Right cardiac atrium (tissue), 5 donors: ENCODE measurements around the gene BPIFA1. TPM values are rescaled to one million over a fixed set of nuclear protein-coding genes. Genes with fewer than 3 reads are reported as not detected.

Source experiments
- ATAC-seq, 2 donors: fragments of 200-7000 bp; cut with Tn5 transposase; one replicate each; pipeline versions ENCODE4 v1.8.0 to v1.9.1; 2020; ENCODE audit warnings: moderate library complexity in 2 of 2, mild to moderate bottlenecking in 1 of 2
- DNase-seq, 3 donors: peaks; one replicate each; pipeline ENCODE4 v3.0.0-alpha.2; 2020
- H3K27ac ChIP-seq: one replicate; pipeline ENCODE4 v1.5.1; 2013; ENCODE audit warnings: mild to moderate bottlenecking, low read length, control low read depth, moderate library complexity
- H3K27me3 ChIP-seq: one replicate; pipeline ENCODE4 v1.6.1; 2013; ENCODE audit not compliant: control insufficient read depth, insufficient read depth
- H3K4me1 ChIP-seq: one replicate; pipeline ENCODE4 v1.6.1; 2013; ENCODE audit warnings: low read length; ENCODE audit not compliant: control insufficient read depth, insufficient read depth
- H3K4me3 ChIP-seq: one replicate; pipeline ENCODE4 v1.5.1; 2013; ENCODE audit warnings: low read length, control low read depth
- H3K9me3 ChIP-seq: one replicate; pipeline ENCODE4 v1.6.1; 2013; ENCODE audit warnings: low read length; ENCODE audit not compliant: control insufficient read depth
- WGBS: extraction: QIAGEN DNeasy Blood & Tissue Kit; methylation state at CpG from one replicate; pipeline ENCODE4 v1.1.7; 2013; 5-methylcytosine and 5-hydroxymethylcytosine counted together
- intact Hi-C, 4 donors: fragments of 100-400 bp; cut with DNase I; formaldehyde crosslinking; loops; one replicate each; pipeline versions ENCODE4 v1.11.0 to v1.14.0; 2022 to 2023
- polyA plus RNA-seq: library from polyadenylated mRNA; stranded (reverse); fragments of 200-250 nt; gene quantifications from one replicate; pipeline ENCODE4 v1.2.3, GENCODE V29; 2013
- total RNA-seq, 4 donors: library from RNA; stranded (reverse); fragmentation: NEBNext Ultra II Directional; extraction: Animal tissue kit (Norgen Biotek cat#: 25700); gene quantifications; one replicate each; pipeline ENCODE4 v1.2.1, GENCODE V29; 2021
- donor health status: healthy with polysubstance abuse.
- donor health status: DM: no; HTN: yes; CAD: no.
- donor health status: DM: no; HTN: no; CAD: no.
- donor health status: DM: no; HTN: yes; CAD: no; lungs with severe emphysema.
- donor health status: DM: yes; HTN: yes; CAD: no.

BPIFA1 gene
- total and polyA plus RNA-seq, 5 donors, result not detected

- H3K4me1 ChIP-seq, result no peaks in the 10 kb centered on the region
- no peak overlapping the region for H3K27ac ChIP-seq
- no peaks in the 10 kb centered on the region for H3K27me3 ChIP-seq
- DNase-seq, result no peak
- no peaks in the 10 kb centered on the region for H3K9me3 ChIP-seq
- no peak for ATAC-seq
- H3K4me3 ChIP-seq, result no peak overlapping the region
- intact Hi-C loops, result no loop called here
Measured at GRCh38 chr20:33287884-33288283, 52.1 kb downstream of the BPIFA1 start.

- H3K27me3 ChIP-seq, result no peaks in the 10 kb centered on the region
- intact Hi-C loops, result loop anchor here (10.0 kb wide), 4 partner anchors 196 to 506 kb away; no protein-coding TSS in a partner anchor
- H3K4me3 ChIP-seq, result no peak overlapping the region
- no peaks in the 10 kb centered on the region for H3K4me1 ChIP-seq
- WGBS, result 93% methylated on average over 13 of the region's 13 CpGs
- no peak overlapping the region for H3K27ac ChIP-seq
- H3K9me3 ChIP-seq, result no peaks in the 10 kb centered on the region
- DNase-seq (no peak), ATAC-seq (no peak)
Measured at GRCh38 chr20:33290852-33291251, 55.1 kb downstream of the BPIFA1 start.

GRCh38 chr20:33291416-33291815 is 55.6 kb downstream of the BPIFA1 start:
- intact Hi-C loops, result loop anchor here (10.0 kb wide), 4 partner anchors 197 to 507 kb away; no protein-coding TSS in a partner anchor
- H3K27me3 ChIP-seq, result no peaks in the 10 kb centered on the region
- H3K4me3 ChIP-seq, result no peak overlapping the region
- no peaks in the 10 kb centered on the region for H3K4me1 ChIP-seq
- ATAC-seq, result no peak
- H3K27ac ChIP-seq, result no peak overlapping the region
- no peak for DNase-seq
- no peaks in the 10 kb centered on the region for H3K9me3 ChIP-seq
- WGBS, result 79% methylated on average over 8 of the region's 8 CpGs

GRCh38 chr20:33291830-33292355 is 56.1 kb downstream of the BPIFA1 start:
- no peak overlapping the region for H3K27ac ChIP-seq

More at GRCh38 chr20:33291830-33292355, 56.1 kb downstream of the BPIFA1 start:
- Histone ChIP-seq H3K4me1 (no peaks in the 10 kb centered on the region), H3K27me3 (no peaks in the 10 kb centered on the region), H3K9me3 (no peaks in the 10 kb centered on the region), H3K4me3 (no peak overlapping the region)
- 33% methylated on average over 7 of the region's 7 CpGs for WGBS
- intact Hi-C loops, result loop anchor here (10.0 kb wide), 4 partner anchors 197 to 507 kb away; no protein-coding TSS in a partner anchor
- no peak for ATAC-seq
- DNase-seq, result peak in 1 of 3 donors; percentile 63

Other genes starting within 250 kb of the BPIFA1 start
- not detected for gene SUN5, start 231.6 kb upstream of the BPIFA1 start, total RNA-seq
- gene SUN5, start 231.6 kb upstream of the BPIFA1 start, polyA plus RNA-seq, result not detected
- not detected for gene BPIFB2, start 228.3 kb upstream of the BPIFA1 start, total RNA-seq
- not detected for gene BPIFB2, start 228.3 kb upstream of the BPIFA1 start, polyA plus RNA-seq
- gene BPIFB6, start 204.3 kb upstream of the BPIFA1 start, total RNA-seq, result not detected
- gene BPIFB6, start 204.3 kb upstream of the BPIFA1 start, polyA plus RNA-seq, result not detected
- gene BPIFB3, start 182.1 kb upstream of the BPIFA1 start, total RNA-seq, result not detected
- not detected for gene BPIFB3, start 182.1 kb upstream of the BPIFA1 start, polyA plus RNA-seq
- gene BPIFB4, start 156.4 kb upstream of the BPIFA1 start, total RNA-seq, result under 1 TPM in 2 of 4 donors, not detected in 2; 0.62 to 0.69 TPM
- not detected for gene BPIFB4, start 156.4 kb upstream of the BPIFA1 start, polyA plus RNA-seq
- not detected for gene BPIFA2, start 67.8 kb upstream of the BPIFA1 start, total RNA-seq
- gene BPIFA2, start 67.8 kb upstream of the BPIFA1 start, polyA plus RNA-seq, result not detected
- gene BPIFA3, start 18.6 kb upstream of the BPIFA1 start, total RNA-seq, result not detected
- gene BPIFA3, start 18.6 kb upstream of the BPIFA1 start, polyA plus RNA-seq, result not detected
- gene BPIFB1, start 47.2 kb downstream of the BPIFA1 start, total RNA-seq, result not detected
- gene BPIFB1, start 47.2 kb downstream of the BPIFA1 start, polyA plus RNA-seq, result not detected
- 10 to 100 TPM; 22.4 to 27.0 (median 24.6) TPM for gene CDK5RAP1, start 165.5 kb downstream of the BPIFA1 start, total RNA-seq
- 26.0 TPM for gene CDK5RAP1, start 165.5 kb downstream of the BPIFA1 start, polyA plus RNA-seq
- 100 to 1,000 TPM; 160 to 207 (median 170) TPM for gene SNTA1, start 207.8 kb downstream of the BPIFA1 start, total RNA-seq
- 221 TPM for gene SNTA1, start 207.8 kb downstream of the BPIFA1 start, polyA plus RNA-seq